Putamen (tissue), 1 donor: ENCODE measurements around the gene TOX2.

Experiments used
- DNase-seq: peaks from one replicate; pipeline ENCODE4 v3.0.0-alpha.2; 2016; ENCODE audit warnings: low spot score

Gene TOX2

DNA sequence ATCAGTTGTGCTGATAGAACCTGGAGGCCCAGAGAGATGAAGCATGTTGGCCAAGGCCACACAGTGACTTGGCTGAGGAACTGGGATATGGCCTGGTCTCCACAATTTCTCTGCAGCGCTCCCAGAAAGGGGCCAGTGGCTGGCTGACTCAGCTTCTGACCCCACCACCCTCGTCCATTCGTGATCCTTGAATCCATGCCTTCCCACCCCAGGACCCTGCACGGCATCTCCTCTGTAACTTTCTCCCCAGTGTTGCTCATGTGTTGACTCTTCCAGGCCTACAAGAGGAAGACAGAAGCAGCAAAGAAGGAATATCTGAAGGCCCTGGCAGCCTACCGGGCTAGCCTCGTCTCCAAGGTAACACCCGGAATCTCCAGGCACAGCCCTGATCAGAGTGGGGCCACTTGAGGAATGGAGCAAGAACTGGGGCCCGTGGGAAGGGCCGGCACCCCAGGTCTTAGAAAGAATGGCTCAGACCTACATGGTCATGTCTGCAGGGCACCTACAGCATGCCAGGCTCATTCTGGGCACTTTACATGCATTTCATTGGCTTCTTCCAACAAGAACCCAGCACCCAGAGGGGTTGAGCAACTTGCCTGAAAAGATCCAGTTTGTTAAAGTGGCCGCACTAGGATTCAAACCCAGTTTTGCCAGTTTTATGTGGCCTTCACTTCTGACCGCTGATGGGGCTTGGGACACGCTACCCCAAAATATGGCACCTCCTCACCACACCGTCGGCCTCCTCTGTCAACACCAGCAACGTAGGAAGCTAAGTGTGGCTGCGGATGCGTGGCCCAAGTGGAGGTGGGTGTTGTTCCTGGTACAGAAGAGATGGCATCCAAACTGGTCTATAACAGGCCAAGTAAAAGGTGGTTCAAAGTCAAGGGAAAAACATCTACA lies 150.1 kb downstream of the TOX2 start:
- no peak for DNase-seq

DNA sequence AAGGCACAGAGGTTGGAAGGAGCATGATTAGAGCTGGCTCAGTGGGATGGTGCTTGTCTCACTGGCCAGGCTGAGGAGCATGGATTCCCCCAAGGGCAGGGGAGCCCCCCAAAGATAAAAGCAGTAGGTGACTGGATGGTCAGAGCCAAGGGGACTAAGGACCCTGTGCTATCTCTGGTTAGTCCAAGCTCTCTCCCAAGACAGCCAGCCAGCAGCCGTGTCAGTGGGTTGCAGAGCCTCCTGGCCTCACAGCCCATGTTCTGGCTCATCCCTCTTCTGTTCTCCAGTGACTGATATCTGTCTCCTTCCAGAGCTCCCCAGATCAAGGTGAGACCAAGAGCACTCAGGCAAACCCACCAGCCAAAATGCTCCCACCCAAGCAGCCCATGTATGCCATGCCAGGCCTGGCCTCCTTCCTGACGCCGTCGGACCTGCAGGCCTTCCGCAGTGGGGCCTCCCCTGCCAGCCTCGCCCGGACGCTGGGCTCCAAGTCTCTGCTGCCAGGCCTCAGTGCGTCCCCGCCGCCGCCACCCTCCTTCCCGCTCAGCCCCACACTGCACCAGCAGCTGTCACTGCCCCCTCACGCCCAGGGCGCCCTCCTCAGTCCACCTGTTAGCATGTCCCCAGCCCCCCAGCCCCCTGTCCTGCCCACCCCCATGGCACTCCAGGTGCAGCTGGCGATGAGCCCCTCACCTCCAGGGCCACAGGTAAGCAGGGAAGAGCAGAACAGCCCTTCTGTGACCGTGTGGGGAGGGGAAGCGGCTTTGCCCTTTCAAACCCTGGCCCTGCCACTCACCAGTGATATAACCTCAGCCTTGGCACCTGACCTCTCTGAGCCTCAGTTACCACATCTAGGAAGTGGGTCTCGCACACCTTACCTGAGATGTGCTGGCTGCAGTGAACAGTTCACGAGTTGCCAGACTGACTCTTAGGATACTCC lies 151.0 kb downstream of the TOX2 start:
- no peak for DNase-seq

- no peak for DNase-seq
Observed at GRCh38 chr20:44066645-44067606, 152.3 kb downstream of the TOX2 start.

DNA sequence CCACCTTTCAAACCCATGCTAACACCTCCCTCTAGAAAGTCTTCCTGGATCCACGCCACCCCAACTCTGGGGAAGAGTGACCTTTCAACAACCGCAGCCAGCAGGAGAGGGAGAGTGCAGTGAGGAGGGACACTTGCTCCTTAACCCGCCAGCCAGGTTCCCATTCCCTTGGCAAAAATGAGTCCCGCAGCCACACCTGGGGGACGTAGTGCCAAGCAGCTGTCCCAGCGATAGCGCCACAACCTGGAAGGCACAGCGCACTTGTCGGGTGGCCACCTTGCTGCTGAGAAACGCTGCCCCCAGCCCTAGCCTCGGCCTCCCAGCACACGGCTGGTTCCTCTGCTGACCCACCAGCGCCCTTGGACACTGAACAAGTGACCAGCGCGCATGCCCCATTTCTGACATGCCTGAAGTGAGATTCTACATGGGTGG lies 153.0 kb downstream of the TOX2 start:
- no peak for DNase-seq

- no peak for DNase-seq
Observed at GRCh38 chr20:44068316-44069201, 153.9 kb downstream of the TOX2 start.

- DNase-seq, result no peak
Observed at GRCh38 chr20:44069203-44070011, 154.8 kb downstream of the TOX2 start.

GRCh38 chr20:44070139-44070900 lies 155.7 kb downstream of the TOX2 start:
- DNase-seq, result peak; percentile 31

DNA sequence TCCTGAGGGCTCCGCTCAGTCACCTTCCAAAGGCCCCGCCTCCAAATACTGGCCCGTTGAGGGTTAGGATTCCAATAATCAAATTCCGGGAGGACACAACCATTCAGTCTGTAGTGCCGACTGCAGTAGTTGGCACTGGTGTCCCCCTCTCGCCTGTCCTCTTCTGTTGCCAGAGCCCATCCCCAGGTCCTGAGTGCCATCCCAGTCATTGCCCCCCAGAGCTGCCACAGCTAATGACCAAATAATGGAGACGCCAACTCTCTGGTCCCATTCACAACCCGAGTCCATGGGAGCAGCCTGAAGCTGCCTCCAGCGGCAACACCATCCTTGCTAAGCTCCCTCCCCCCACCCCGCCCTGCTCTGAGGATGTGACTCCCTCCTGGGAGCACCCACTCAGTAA lies 156.4 kb downstream of the TOX2 start:
- no peak for DNase-seq

DNA sequence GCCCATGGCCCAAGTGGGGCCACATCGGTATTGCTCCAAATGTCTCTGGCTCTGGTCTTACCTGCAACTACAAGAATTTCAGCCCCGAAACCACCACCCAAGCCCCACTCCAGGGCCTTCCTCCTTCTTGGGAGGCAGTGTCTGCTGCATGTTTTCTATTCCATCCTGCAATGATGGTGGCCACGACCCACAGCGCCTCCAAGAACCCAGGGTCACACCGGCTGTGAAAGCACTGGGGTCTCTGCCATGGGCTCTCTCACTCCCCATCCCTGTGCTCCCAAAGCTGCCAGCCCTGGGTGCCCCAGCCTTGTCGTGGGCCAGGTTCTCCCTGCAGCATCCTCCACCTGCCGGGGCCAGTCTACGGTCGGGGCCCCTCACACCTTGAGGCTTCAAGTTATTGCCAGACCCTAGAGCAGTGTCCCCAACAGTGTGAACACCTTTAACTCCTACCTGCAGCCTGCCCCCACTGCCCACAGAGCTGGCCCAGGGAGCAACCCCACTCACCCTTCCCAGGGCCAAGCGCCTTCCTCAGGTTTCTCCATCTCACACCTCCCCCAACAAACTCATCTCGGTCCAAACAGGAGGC lies 157.0 kb downstream of the TOX2 start:
- DNase-seq, result no peak

- no peak for DNase-seq
Observed at GRCh38 chr20:44072384-44072783, 157.7 kb downstream of the TOX2 start.

GRCh38 chr20:44073011-44073674 lies 158.5 kb downstream of the TOX2 start:
- no peak for DNase-seq

GRCh38 chr20:44073675-44074071 lies 159.0 kb downstream of the TOX2 start:
- DNase-seq, result no peak

GRCh38 chr20:44074252-44075151 lies 159.8 kb downstream of the TOX2 start:
- no peak for DNase-seq

DNA sequence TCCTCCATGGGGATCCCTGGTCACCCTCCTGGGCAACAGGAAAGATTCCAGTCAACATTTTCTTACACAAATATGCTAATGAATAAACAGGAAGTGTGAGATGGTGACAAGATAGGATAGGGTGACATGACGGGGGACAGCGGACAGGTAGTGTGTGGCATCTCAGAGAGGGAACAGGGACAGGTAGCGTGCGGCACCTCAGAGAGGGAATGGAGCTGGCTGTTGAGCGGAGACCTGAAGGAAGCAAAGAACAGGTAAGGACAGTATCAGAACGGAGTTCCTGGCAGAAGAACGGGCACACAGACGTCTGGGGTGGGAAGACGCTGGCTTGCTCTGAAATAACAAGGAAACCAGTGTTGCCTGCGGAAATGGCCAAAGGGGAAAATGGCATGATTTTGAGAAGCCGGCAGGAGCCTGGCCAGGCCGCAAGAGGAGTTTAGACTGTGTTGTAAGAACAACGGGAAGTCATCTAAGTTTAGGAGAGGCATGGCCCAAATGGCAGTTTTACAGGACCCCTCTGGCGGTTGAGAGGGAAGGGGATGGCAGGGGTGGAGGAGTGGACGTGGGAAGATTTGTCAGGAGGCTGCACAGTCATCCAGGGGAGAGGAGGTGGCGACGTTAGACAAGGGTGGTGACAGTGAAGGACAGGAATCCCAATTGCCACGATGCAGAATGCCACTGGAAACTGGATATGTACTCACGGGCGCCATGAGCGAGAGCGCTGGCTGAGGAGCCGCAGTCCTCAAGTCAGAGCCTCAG lies 160.7 kb downstream of the TOX2 start:
- no peak for DNase-seq

GRCh38 chr20:44075950-44076232 lies 161.2 kb downstream of the TOX2 start:
- DNase-seq, result no peak

GRCh38 chr20:44079291-44079690 lies 164.6 kb downstream of the TOX2 start:
- DNase-seq, result no peak
